H1 (cell line): ENCODE data around the gene APOC3. TPM values are rescaled to one million over a fixed set of nuclear protein-coding genes. Genes with fewer than 3 reads are reported as not detected.

Experiments used
- CTCF ChIA-PET: fragments of 300-600 bp; sonication (Branson Sonifier 250); formaldehyde crosslinking; loops from one replicate; lab custom pipeline; 2021; ENCODE audit not compliant: partially characterized antibody; lab: Charles Lee
- POLR2A ChIA-PET: fragments of 300-600 bp; sonication (Branson Sonifier 250); formaldehyde crosslinking; loops from one replicate; lab custom pipeline; 2021; ENCODE audit warnings: inconsistent platforms; ENCODE audit not compliant: partially characterized antibody; lab: Charles Lee
- DNase-seq, 2 experiments: peaks; one replicate each; pipeline versions ENCODE4 v3.0.0 to v3.0.0-alpha.2; 2010 to 2022; ENCODE audit warnings: low spot score in 2 of 2, low read depth in 1 of 2, mixed read lengths in 1 of 2
- FAIRE-seq: peaks from 2 replicates; lab custom pipeline; 2011; peaks lifted over from hg19 to GRCh38; lab: Jason Lieb, UNC
- H2AFZ ChIP-seq: 2 replicates; pipeline ENCODE4 v1.8.1; 2012; ENCODE audit warnings: low read length, inconsistent platforms
- H2AK5ac ChIP-seq: 2 replicates; pipeline ENCODE4 v1.6.1; 2013; ENCODE audit warnings: low read depth, low read length
- H2BK120ac ChIP-seq: replicated peaks from 2 replicates; pipeline ENCODE3; 2013; ENCODE audit warnings: low read depth, low read length, inconsistent platforms
- H2BK12ac ChIP-seq: 2 replicates; pipeline ENCODE4 v1.6.1; 2013; ENCODE audit warnings: low read depth, low read length
- H2BK15ac ChIP-seq: 2 replicates; pipeline ENCODE4 v1.6.1; 2013; ENCODE audit warnings: low read length
- H2BK20ac ChIP-seq: 2 replicates; pipeline ENCODE4 v1.6.1; 2013; ENCODE audit warnings: low read length
- H2BK5ac ChIP-seq: 2 replicates; pipeline ENCODE4 v1.6.1; 2013; ENCODE audit warnings: low read depth, low read length
- H3K14ac ChIP-seq: 2 replicates; pipeline ENCODE4 v1.6.1; 2013; ENCODE audit warnings: inconsistent platforms; ENCODE audit not compliant: insufficient read length
- H3K18ac ChIP-seq: 2 replicates; pipeline ENCODE4 v1.6.1; 2013; ENCODE audit warnings: low read length; ENCODE audit errors: extremely low read depth
- H3K23ac ChIP-seq: 2 replicates; pipeline ENCODE4 v1.6.1; 2013; ENCODE audit warnings: inconsistent platforms; ENCODE audit not compliant: insufficient read length
- H3K23me2 ChIP-seq: 2 replicates; pipeline ENCODE4 v1.6.1; 2013; ENCODE audit warnings: low read depth, low read length
- H3K27ac ChIP-seq: 2 replicates; pipeline ENCODE4 v1.6.1; 2011; ENCODE audit warnings: low read depth, low read length, inconsistent platforms
- H3K27me3 ChIP-seq, 4 experiments: replicated peaks in 1 of 4; 1 replicate in 1 of 4; 2 replicates in 3 of 4; pipeline versions ENCODE4 v1.6.1 to v1.8.1; 2011 to 2013; ENCODE audit warnings: low read length in 3 of 4, mild to moderate bottlenecking in 3 of 4, inconsistent platforms in 2 of 4, mixed read lengths in 2 of 4, moderate library complexity in 1 of 4; ENCODE audit not compliant: control insufficient read depth in 3 of 4, insufficient read depth in 3 of 4; ENCODE audit errors: extremely low read depth in 1 of 4
- H3K36me3 ChIP-seq, 4 experiments: 2 replicates each; pipeline versions ENCODE4 v1.6.1 to v1.8.1; 2011 to 2013; ENCODE audit warnings: mild to moderate bottlenecking in 4 of 4, low read length in 3 of 4, moderate library complexity in 2 of 4, control low read depth in 1 of 4, inconsistent platforms in 1 of 4; ENCODE audit not compliant: insufficient read depth in 4 of 4, control insufficient read depth in 2 of 4
- H3K4ac ChIP-seq: replicated peaks from 2 replicates; pipeline ENCODE3; 2013; ENCODE audit warnings: low read length, low read depth, mixed read lengths, inconsistent platforms; ENCODE audit not compliant: insufficient read length
- H3K4me1 ChIP-seq, 4 experiments: replicated peaks in 1 of 4; 1 replicate in 1 of 4; 2 replicates in 3 of 4; pipeline versions ENCODE4 v1.6.1 to v1.8.1; 2011 to 2013; ENCODE audit warnings: low read length in 3 of 4, inconsistent platforms in 2 of 4, mixed read lengths in 1 of 4; ENCODE audit not compliant: insufficient read depth in 4 of 4, control insufficient read depth in 3 of 4
- H3K4me2 ChIP-seq, 2 experiments: 2 replicates each; pipeline versions ENCODE4 v1.6.1 to v1.8.1; 2011 to 2013; ENCODE audit warnings: low read depth in 2 of 2, low read length in 2 of 2, control low read depth in 1 of 2, inconsistent platforms in 1 of 2, mild to moderate bottlenecking in 1 of 2; ENCODE audit not compliant: insufficient read depth in 1 of 2
- H3K4me3 ChIP-seq, 4 experiments: fragments of 200-600, 300-600 bp in 1 of 4; sonication (generic), shearing (Covaris generic), sonication (Bioruptor Twin) in 1 of 4; 2 replicates each; pipeline versions ENCODE4 v1.5.1 to v1.8.1; 2011 to 2016; ENCODE audit warnings: low read length in 4 of 4, low read depth in 3 of 4, control low read depth in 2 of 4, inconsistent platforms in 2 of 4, mild to moderate bottlenecking in 2 of 4, mixed read lengths in 1 of 4, moderate library complexity in 1 of 4; ENCODE audit not compliant: insufficient read depth in 2 of 4; ENCODE audit errors: extremely low read depth in 1 of 4
- H3K56ac ChIP-seq: replicated peaks from 2 replicates; pipeline ENCODE3; 2013; ENCODE audit warnings: low read depth, mild to moderate bottlenecking, mixed read lengths, low read length, inconsistent platforms; ENCODE audit not compliant: insufficient read length
- H3K79me1 ChIP-seq: 2 replicates; pipeline ENCODE4 v1.6.1; 2013; ENCODE audit warnings: low read depth, low read length, control low read depth
- H3K79me2 ChIP-seq, 2 experiments: 2 replicates each; pipeline versions ENCODE4 v1.6.1 to v1.8.1; 2012 to 2013; ENCODE audit warnings: low read length in 2 of 2, mild to moderate bottlenecking in 2 of 2, inconsistent platforms in 1 of 2; ENCODE audit not compliant: insufficient read depth in 2 of 2, control insufficient read depth in 1 of 2
- H3K9ac ChIP-seq, 4 experiments: replicated peaks in 1 of 4; 1 replicate in 1 of 4; 2 replicates in 3 of 4; pipeline versions ENCODE4 v1.6.1 to v1.8.1; 2011 to 2013; ENCODE audit warnings: low read depth in 3 of 4, low read length in 3 of 4, control low read depth in 2 of 4, mild to moderate bottlenecking in 2 of 4, moderate library complexity in 2 of 4, inconsistent platforms in 1 of 4; ENCODE audit errors: extremely low read depth in 1 of 4
- H3K9me3 ChIP-seq, 2 experiments: 2 replicates each; pipeline versions ENCODE4 v1.6.1 to v1.8.1; 2012 to 2013; ENCODE audit warnings: mild to moderate bottlenecking in 2 of 2, moderate library complexity in 2 of 2, control low read depth in 1 of 2, inconsistent platforms in 1 of 2, low read depth in 1 of 2, low read length in 1 of 2, mixed read lengths in 1 of 2; ENCODE audit not compliant: insufficient read depth in 2 of 2
- H4K20me1 ChIP-seq, 2 experiments: replicated peaks in 1 of 2; 2 replicates each; pipeline versions ENCODE3 to v1.8.1; 2011 to 2013; ENCODE audit warnings: inconsistent platforms in 2 of 2, low read length in 2 of 2, mild to moderate bottlenecking in 1 of 2; ENCODE audit not compliant: insufficient read depth in 2 of 2, control insufficient read depth in 1 of 2
- H4K5ac ChIP-seq: 2 replicates; pipeline ENCODE4 v1.6.1; 2013; ENCODE audit warnings: low read length, low read depth, mixed read lengths, inconsistent platforms; ENCODE audit not compliant: insufficient read length
- H4K8ac ChIP-seq: 2 replicates; pipeline ENCODE4 v1.8.0; 2013; ENCODE audit warnings: mild to moderate bottlenecking, moderate library complexity, low read length, inconsistent platforms; ENCODE audit not compliant: insufficient read depth; ENCODE audit errors: extremely low read depth
- H4K91ac ChIP-seq: replicated peaks from 2 replicates; pipeline ENCODE3; 2013; ENCODE audit warnings: low read length, mixed read lengths, inconsistent platforms; ENCODE audit not compliant: insufficient read length
- BRCA1 ChIP-seq: IDR thresholded peaks from 2 replicates; pipeline ENCODE4 v1.6.1; 2012; ENCODE audit warnings: low read depth, low read length, improper control_type of control experiment
- CREB1 ChIP-seq: IDR thresholded peaks from 2 replicates; pipeline ENCODE4 v1.6.1; 2012; ENCODE audit warnings: inconsistent platforms
- FOSL1 ChIP-seq: IDR thresholded peaks from 2 replicates; pipeline ENCODE4 v1.6.1; 2011; ENCODE audit warnings: mild to moderate bottlenecking, low read depth, low read length, moderate library complexity; ENCODE audit not compliant: insufficient read depth
- RBBP5 ChIP-seq: IDR thresholded peaks from 2 replicates; pipeline ENCODE4 v1.7.1; 2012; ENCODE audit warnings: low read depth, mild to moderate bottlenecking, inconsistent platforms, low read length, moderate library complexity, borderline replicate concordance
- SP2 ChIP-seq: IDR thresholded peaks from 2 replicates; pipeline ENCODE4 v1.6.1; 2012; ENCODE audit warnings: mild to moderate bottlenecking, low read length, inconsistent platforms
- TBP ChIP-seq: IDR thresholded peaks from 2 replicates; pipeline ENCODE4 v1.6.1; 2011; ENCODE audit warnings: low read depth, low read length, improper control_type of control experiment
- TCF12 ChIP-seq: IDR thresholded peaks from 2 replicates; pipeline ENCODE4 v1.6.1; 2011; ENCODE audit warnings: low read depth, mild to moderate bottlenecking, low read length
- WGBS, 2 experiments: shearing (Covaris generic) in 1 of 2; methylation state at CpG; one replicate each; pipeline versions ENCODE4 v1.1.6 to v1.1.7; 2013 to 2015; ENCODE audit warnings: low lambda C conversion rate in 2 of 2, mixed read lengths in 2 of 2, inconsistent platforms in 1 of 2, low coverage in 1 of 2, missing lambda C conversion rate in 1 of 2; ENCODE audit not compliant: insufficient replicate concordance in 2 of 2, insufficient coverage in 1 of 2, insufficient read length in 1 of 2; ENCODE audit errors: extremely low coverage in 1 of 2, missing lambda C conversion rate in 1 of 2; 5-methylcytosine and 5-hydroxymethylcytosine counted together
- polyA plus RNA-seq, 7 experiments: library from polyadenylated mRNA; depleted of rRNA in 3 of 7; stranded (reverse) in 5 of 7; unstranded in 2 of 7; fragments of >200 nt in 5 of 7; fragments of 200-250 nt in 2 of 7; gene quantifications; 1 replicate in 5 of 7; 2 replicates in 1 of 7; 4 replicates in 1 of 7; pipeline versions ENCODE4 v1.2.1 to v1.2.3, GENCODE V29; 2011 to 2013; ENCODE audit warnings: missing spikeins in 2 of 7, mixed read lengths in 2 of 7
- total RNA-seq: library from RNA; stranded (reverse); fragmentation: NEBNext Ultra II Directional; extraction: Animal tissue kit (Norgen Biotek cat#: 25700); gene quantifications from 2 replicates; pipeline ENCODE4 v1.2.1, GENCODE V29; 2021
- TF ChIP-seq, protein P1 (sequence below): IDR thresholded peaks from 2 replicates; pipeline ENCODE4 v1.6.1; 2011; ENCODE audit warnings: low read length, improper control_type of control experiment
- TF ChIP-seq, protein P2 (sequence below): IDR thresholded peaks from 2 replicates; pipeline ENCODE4 v1.6.1; 2011; ENCODE audit warnings: low read depth, mild to moderate bottlenecking, low read length; ENCODE audit not compliant: insufficient read depth
- TF ChIP-seq, protein P3 (sequence below), 3 experiments: IDR thresholded peaks; 1 replicate in 2 of 3; 2 replicates in 1 of 3; pipeline versions ENCODE4 v1.5.1 to v1.6.1; 2011; ENCODE audit warnings: low read length in 3 of 3, mild to moderate bottlenecking in 3 of 3, inconsistent platforms in 2 of 3, low read depth in 1 of 3, moderate library complexity in 1 of 3; ENCODE audit not compliant: insufficient read depth in 1 of 3; ENCODE audit errors: control extremely low read depth in 1 of 3

APOC3 gene
- total and polyA plus RNA-seq, 2 of the 8 experiments (the other 6 are each of a cell fraction or from before 2014, with no cell fraction given), result not detected

DNA sequence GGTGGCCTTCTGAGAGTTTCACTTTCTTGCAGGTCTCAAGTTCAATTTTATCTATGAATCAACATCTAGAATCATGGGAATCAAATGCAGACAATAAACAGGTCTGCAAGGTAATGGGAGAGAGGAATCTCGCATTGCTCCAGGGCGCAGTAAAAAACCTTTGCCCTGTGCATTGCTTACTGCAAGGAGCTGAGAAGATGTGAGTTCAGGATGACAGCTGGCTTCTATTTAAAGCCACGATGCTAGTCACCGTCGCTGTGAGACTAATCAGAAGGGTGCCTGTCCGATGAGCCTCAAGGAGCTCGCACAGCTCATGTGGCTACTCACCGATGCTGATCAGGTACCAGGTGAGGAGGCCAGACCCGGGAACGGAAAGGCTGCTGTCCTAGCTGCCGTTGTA is 37.9 kb downstream of the APOC3 start:
- H3K4ac ChIP-seq, result no peak overlapping the region
- no peak overlapping the region for H3K27ac ChIP-seq
- H2AK5ac ChIP-seq, result no peak overlapping the region
- no peaks in the 10 kb centered on the region for H3K23me2 ChIP-seq
- no peaks in the 10 kb centered on the region for H4K20me1 ChIP-seq
- no peaks in the 10 kb centered on the region for H3K79me2 ChIP-seq
- no peak overlapping the region for H2BK20ac ChIP-seq
- no peaks in the 10 kb centered on the region for H3K79me1 ChIP-seq
- no peaks in the 10 kb centered on the region for H3K27me3 ChIP-seq
- no peak for DNase-seq
- no peak overlapping the region for H3K14ac ChIP-seq
- ChIA-PET CTCF (interaction anchor here (0.5 to 6.2 kb wide), 6 partner anchors 12 to 1474 kb away, joined by 3 to 37 read pairs (median 3); no protein-coding TSS in a partner anchor), POLR2A (interaction anchor here (0.6 kb wide), 1 partner anchor 121 kb away, joined by 3 read pairs; no protein-coding TSS in a partner anchor)
- H3K36me3 ChIP-seq, result peaks cover 0 to 49% (median 32%) of the 10 kb centered on the region in 4 experiments; a peak in 7 of 8 replicates
- no peaks in the 10 kb centered on the region for H3K4me1 ChIP-seq
- H4K8ac ChIP-seq, result no peak overlapping the region
- no peak overlapping the region for H3K56ac ChIP-seq
- H3K9ac ChIP-seq, result no peak overlapping the region
- no peak overlapping the region for H3K4me3 ChIP-seq
- H4K91ac ChIP-seq, result no peak overlapping the region
- no peak overlapping the region for H3K4me2 ChIP-seq
- WGBS, 2 experiments, result 96% methylated on average over 11 of the region's 11 CpGs; no CpG with 5 or more reads in 1 of the 2 experiments
- H4K5ac ChIP-seq, result no peak overlapping the region
- no peak for FAIRE-seq
- H3K23ac ChIP-seq, result no peak overlapping the region
- H2BK5ac ChIP-seq, result no peak overlapping the region
- H2BK15ac ChIP-seq, result no peak overlapping the region
- H2BK12ac ChIP-seq, result no peak overlapping the region
- H2AFZ ChIP-seq, result no peak overlapping the region
- no peak overlapping the region for H3K18ac ChIP-seq
- H2BK120ac ChIP-seq, result no peak overlapping the region
- H3K9me3 ChIP-seq, result no peaks in the 10 kb centered on the region
- TF ChIP-seq TBP (no peak), FOSL1 (no peak), CREB1 (no peak), RBBP5 (no peak), SP2 (no peak), BRCA1 (no peak), TCF12 (no peak)
- TF ChIP-seq, protein P1, sequence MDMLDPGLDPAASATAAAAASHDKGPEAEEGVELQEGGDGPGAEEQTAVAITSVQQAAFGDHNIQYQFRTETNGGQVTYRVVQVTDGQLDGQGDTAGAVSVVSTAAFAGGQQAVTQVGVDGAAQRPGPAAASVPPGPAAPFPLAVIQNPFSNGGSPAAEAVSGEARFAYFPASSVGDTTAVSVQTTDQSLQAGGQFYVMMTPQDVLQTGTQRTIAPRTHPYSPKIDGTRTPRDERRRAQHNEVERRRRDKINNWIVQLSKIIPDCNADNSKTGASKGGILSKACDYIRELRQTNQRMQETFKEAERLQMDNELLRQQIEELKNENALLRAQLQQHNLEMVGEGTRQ, result no peak
- TF ChIP-seq, protein P2, sequence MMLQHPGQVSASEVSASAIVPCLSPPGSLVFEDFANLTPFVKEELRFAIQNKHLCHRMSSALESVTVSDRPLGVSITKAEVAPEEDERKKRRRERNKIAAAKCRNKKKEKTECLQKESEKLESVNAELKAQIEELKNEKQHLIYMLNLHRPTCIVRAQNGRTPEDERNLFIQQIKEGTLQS, result no peak
- TF ChIP-seq, protein P3, sequence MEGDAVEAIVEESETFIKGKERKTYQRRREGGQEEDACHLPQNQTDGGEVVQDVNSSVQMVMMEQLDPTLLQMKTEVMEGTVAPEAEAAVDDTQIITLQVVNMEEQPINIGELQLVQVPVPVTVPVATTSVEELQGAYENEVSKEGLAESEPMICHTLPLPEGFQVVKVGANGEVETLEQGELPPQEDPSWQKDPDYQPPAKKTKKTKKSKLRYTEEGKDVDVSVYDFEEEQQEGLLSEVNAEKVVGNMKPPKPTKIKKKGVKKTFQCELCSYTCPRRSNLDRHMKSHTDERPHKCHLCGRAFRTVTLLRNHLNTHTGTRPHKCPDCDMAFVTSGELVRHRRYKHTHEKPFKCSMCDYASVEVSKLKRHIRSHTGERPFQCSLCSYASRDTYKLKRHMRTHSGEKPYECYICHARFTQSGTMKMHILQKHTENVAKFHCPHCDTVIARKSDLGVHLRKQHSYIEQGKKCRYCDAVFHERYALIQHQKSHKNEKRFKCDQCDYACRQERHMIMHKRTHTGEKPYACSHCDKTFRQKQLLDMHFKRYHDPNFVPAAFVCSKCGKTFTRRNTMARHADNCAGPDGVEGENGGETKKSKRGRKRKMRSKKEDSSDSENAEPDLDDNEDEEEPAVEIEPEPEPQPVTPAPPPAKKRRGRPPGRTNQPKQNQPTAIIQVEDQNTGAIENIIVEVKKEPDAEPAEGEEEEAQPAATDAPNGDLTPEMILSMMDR (IDR thresholded peaks at IDR 0.05; ENCODE audit: control extremely low read depth in 1 of 3, insufficient read depth in 1 of 3, low read depth in 1 of 3, low read length in 3 of 3), result no peak
